Type B pancreatic cell (in vitro differentiated cells): ENCODE data around the gene VIPR2. TPM values are rescaled to one million over a fixed set of nuclear protein-coding genes. Genes with fewer than 3 reads are reported as not detected.

Source experiments
- DNase-seq: peaks from one replicate; pipeline ENCODE4 v3.0.0; 2021; ENCODE audit warnings: mixed read lengths; ENCODE audit not compliant: unreplicated experiment; ENCODE audit errors: extremely low spot score
- H3K27ac Mint-ChIP-seq: 2 replicates; pipeline ENCODE4 v1.8.0; 2021; ENCODE audit warnings: mild to moderate bottlenecking, mixed read lengths
- H3K27me3 Mint-ChIP-seq: 2 replicates; pipeline ENCODE4 v1.8.0; 2021; ENCODE audit warnings: mixed read lengths
- H3K36me3 Mint-ChIP-seq: 2 replicates; pipeline ENCODE4 v1.8.0; 2021; ENCODE audit warnings: mixed read lengths
- H3K4me1 Mint-ChIP-seq: one replicate; pipeline ENCODE4 v1.8.0; 2021; ENCODE audit warnings: mixed read lengths; ENCODE audit not compliant: unreplicated experiment
- H3K4me3 Mint-ChIP-seq: 2 replicates; pipeline ENCODE4 v1.8.0; 2021; ENCODE audit warnings: mild to moderate bottlenecking, mixed read lengths
- H3K9me3 Mint-ChIP-seq: 2 replicates; pipeline ENCODE4 v1.8.0; 2021; ENCODE audit warnings: mixed read lengths
- CTCF ChIP-seq: fragments of 200-600 bp; sonication (generic); conservative IDR thresholded peaks from 2 replicates; pipeline ENCODE4 v1.5.0; 2021; ENCODE audit warnings: antibody characterized with exemption, mild to moderate bottlenecking
- total RNA-seq: library from RNA; stranded (reverse); gene quantifications from 2 replicates; pipeline ENCODE4 v1.2.1, GENCODE V29; 2021; ENCODE audit warnings: low replicate concordance

The VIPR2 gene
- total RNA-seq, 1 donor from 2014 or later, result 0.31 TPM

- no peak for DNase-seq
- Mint-ChIP-seq H3K4me3 (no peak overlapping the region), H3K27ac (no peak overlapping the region), H3K27me3 (no peaks in the 10 kb centered on the region), H3K4me1 (no peaks in the 10 kb centered on the region), H3K36me3 (no peaks in the 10 kb centered on the region), H3K9me3 (no peaks in the 10 kb centered on the region)
- no peak for TF ChIP-seq CTCF
These were observed 106.6 kb downstream of the VIPR2 start for GRCh38 chr7:159038066-159038465.

DNA sequence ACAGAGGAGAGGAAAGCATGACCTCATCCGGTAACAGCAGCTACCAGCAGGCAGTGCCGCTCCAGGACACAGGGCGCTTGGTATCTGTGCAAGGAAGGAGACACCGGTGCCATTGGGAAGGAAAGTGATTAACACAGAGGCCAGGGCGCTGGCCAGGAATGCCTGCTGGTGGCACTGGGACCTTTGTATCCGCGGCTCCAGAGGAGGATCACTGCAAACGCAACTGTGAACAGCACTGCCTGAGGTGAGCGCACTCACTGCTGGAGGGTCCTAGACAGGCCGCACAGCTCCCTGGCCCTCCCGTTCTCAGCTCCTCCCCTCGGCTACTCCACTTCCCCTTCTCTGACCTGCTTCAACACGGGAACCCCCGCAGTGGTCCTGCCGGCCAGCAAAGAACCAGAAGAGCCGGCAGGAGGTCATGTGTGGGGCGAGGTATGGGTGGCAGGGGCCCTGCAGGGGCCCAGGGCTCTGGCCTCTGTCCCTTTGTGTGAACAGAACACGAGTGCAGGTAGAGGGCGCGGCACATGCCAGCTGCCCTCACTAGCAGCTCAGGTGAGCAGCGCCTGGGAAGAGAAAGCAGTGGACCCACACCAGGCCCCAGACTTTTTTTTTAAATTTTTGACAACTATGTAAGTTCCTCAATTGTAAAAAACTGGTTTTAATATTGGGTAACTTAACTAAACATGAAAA lies 107.6 kb downstream of the VIPR2 start:
- DNase-seq, result no peak
- H3K36me3 Mint-ChIP-seq, result no peaks in the 10 kb centered on the region
- H3K4me1 Mint-ChIP-seq, result no peaks in the 10 kb centered on the region
- H3K27me3 Mint-ChIP-seq, result no peaks in the 10 kb centered on the region
- no peak overlapping the region for H3K4me3 Mint-ChIP-seq
- no peak for TF ChIP-seq CTCF
- H3K9me3 Mint-ChIP-seq, result no peaks in the 10 kb centered on the region
- no peak overlapping the region for H3K27ac Mint-ChIP-seq

DNA sequence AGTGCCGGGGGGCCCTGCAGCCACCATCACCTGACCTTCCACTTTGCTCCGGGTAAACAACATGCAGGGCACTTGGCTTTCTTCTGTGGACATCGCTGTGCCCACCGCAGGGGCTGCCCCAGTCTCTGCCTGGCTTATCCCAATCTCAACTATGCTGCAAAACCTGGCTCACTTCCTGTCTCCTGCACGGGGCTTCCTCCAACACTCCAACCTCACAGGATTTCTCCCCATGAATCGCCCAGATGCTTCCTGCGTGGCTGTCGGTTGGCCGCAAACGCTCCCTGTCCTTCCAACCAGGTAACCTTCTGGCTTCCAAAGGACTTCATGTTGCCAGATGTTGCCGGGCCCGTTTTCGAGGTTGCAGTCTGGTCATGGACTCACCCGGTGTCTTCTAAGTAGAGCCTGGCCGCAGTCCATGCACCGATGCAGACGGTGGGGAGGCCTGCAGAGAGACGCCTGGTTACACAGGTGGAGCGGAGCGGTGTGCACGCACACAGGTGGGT lies 109.0 kb downstream of the VIPR2 start:
- no peak for DNase-seq

GRCh38 chr7:159034988-159035387 lies 109.7 kb downstream of the VIPR2 start:
- Mint-ChIP-seq H3K4me1 (no peaks in the 10 kb centered on the region), H3K27me3 (peaks cover 2% of the 10 kb centered on the region), H3K4me3 (no peak overlapping the region), H3K36me3 (no peaks in the 10 kb centered on the region), H3K9me3 (no peaks in the 10 kb centered on the region), H3K27ac (no peak overlapping the region)
- DNase-seq, result no peak
- no peak for TF ChIP-seq CTCF

More for the DNA sequence above, 109.0 kb downstream of the VIPR2 start:
- no peaks in the 10 kb centered on the region for H3K4me1 Mint-ChIP-seq
- peaks cover 2% of the 10 kb centered on the region for H3K27me3 Mint-ChIP-seq
- no peaks in the 10 kb centered on the region for H3K9me3 Mint-ChIP-seq
- H3K27ac Mint-ChIP-seq, result no peak overlapping the region
- no peak overlapping the region for H3K4me3 Mint-ChIP-seq
- no peak for TF ChIP-seq CTCF
- no peaks in the 10 kb centered on the region for H3K36me3 Mint-ChIP-seq

- peaks cover 2% of the 10 kb centered on the region for H3K27me3 Mint-ChIP-seq
- no peaks in the 10 kb centered on the region for H3K4me1 Mint-ChIP-seq
- no peak for TF ChIP-seq CTCF
- peak overlapping the region; percentile 52 for H3K4me3 Mint-ChIP-seq
- no peaks in the 10 kb centered on the region for H3K36me3 Mint-ChIP-seq
- no peaks in the 10 kb centered on the region for H3K9me3 Mint-ChIP-seq
- H3K27ac Mint-ChIP-seq, result peak overlapping the region; percentile 52
- no peak for DNase-seq
These were observed 110.3 kb downstream of the VIPR2 start for GRCh38 chr7:159034394-159034793.
